GM18505 (cell line): ENCODE measurements around the gene TOGARAM2.

Experiments
- ATAC-seq: cut with Tn5 transposase; IDR thresholded peaks from one replicate; pipeline ENCODE4 v1.9.1; 2021; ENCODE audit not compliant: unreplicated experiment
- POLR2A ChIP-seq: IDR thresholded peaks from 4 replicates; pipeline ENCODE4 v1.6.1; 2011; ENCODE audit warnings: borderline replicate concordance; ENCODE audit not compliant: insufficient read depth, insufficient read length; ENCODE audit errors: extremely low read depth

The TOGARAM2 gene

GRCh38 chr2:28979576-28980366, 1.3 kb upstream of the TOGARAM2 start:
- TF ChIP-seq POLR2A, result no peak
- ATAC-seq, result no peak

GRCh38 chr2:28980368-28981015, 606 bp upstream of the TOGARAM2 start:
- no peak for TF ChIP-seq POLR2A

GRCh38 chr2:28981620-28982376, 700 bp downstream of the TOGARAM2 start:
- ATAC-seq, result no peak
- TF ChIP-seq POLR2A, result no peak

More at GRCh38 chr2:28980368-28981015, 606 bp upstream of the TOGARAM2 start:
- no peak for ATAC-seq

DNA sequence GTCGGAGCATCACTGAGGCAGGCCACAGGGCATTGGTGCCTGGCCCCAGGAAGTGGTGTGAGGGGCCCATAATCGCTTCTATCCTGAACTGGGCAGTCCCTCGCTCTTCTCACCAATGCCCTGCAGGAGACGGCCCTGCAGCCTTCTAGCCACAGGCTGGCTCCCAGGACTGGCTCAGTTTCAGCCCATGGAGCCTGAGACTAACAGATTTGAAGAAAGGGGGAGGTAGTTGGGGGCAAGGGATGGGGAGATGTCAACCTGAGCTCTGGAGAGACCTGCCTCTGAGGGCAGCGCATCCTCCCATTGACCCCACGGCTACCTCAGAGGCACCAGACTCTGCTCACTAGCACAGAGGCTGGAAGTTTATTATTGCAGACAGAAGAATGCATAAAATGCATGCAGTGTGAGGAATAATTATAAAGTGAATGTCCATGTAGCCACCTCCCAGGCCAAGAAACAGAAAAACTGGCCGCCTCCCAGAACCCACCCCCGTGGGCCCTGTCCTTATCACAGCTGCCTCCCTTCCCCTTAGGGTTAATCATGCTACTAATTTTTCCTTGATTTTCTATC, 1.4 kb downstream of the TOGARAM2 start:
- TF ChIP-seq POLR2A, result no peak
- no peak for ATAC-seq

- no peak for ATAC-seq
- no peak for TF ChIP-seq POLR2A
Measured at GRCh38 chr2:28986429-28986828, 5.3 kb downstream of the TOGARAM2 start.

- no peak for ATAC-seq
Measured at GRCh38 chr2:28989973-28990372, 8.9 kb downstream of the TOGARAM2 start.

DNA sequence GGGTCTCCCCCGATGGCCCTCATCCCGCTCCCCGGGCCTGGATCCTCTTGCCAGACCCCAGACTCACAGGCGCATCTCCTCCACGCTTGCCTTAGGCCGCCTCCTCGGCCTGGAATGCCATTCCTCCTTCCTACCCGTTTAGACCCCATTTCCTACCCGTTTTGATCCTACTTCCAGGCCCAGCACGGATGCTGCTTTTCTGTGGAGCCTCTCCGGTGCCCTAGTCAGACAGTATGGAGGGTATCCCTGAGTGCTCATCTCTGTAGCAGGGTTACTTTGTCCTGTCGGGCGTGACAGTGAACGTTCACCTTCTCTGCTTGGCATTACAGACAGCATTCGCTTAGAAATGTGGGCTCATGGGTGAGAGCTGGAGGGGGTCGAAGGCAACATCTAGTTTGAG, 9.3 kb downstream of the TOGARAM2 start:
- TF ChIP-seq POLR2A, result no peak
- no peak for ATAC-seq

More at GRCh38 chr2:28989973-28990372, 8.9 kb downstream of the TOGARAM2 start:
- TF ChIP-seq POLR2A, result no peak

- no peak for TF ChIP-seq POLR2A
- no peak for ATAC-seq
Measured at GRCh38 chr2:28991021-28991420, 9.9 kb downstream of the TOGARAM2 start.

DNA sequence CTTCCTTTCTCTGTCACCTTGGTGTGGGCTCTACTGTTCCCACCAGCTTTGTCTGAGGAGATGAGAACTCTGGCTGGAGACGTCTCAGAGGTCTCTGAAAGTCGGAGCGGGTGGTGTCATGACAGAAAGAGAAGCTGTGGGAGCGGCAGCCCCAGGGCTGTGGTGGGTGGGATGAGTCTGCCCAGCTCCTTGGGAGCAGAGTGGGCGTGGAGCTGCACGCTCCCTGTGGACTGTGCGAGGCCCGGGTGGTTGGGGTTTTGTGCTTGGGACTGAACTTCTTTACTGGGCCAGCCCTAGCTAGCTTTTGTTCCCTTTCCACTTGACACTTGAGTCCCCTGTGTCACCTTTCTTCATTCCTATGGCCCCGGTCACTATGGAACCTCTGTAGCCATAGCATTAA, 10.4 kb downstream of the TOGARAM2 start:
- no peak for ATAC-seq
- TF ChIP-seq POLR2A, result no peak

DNA sequence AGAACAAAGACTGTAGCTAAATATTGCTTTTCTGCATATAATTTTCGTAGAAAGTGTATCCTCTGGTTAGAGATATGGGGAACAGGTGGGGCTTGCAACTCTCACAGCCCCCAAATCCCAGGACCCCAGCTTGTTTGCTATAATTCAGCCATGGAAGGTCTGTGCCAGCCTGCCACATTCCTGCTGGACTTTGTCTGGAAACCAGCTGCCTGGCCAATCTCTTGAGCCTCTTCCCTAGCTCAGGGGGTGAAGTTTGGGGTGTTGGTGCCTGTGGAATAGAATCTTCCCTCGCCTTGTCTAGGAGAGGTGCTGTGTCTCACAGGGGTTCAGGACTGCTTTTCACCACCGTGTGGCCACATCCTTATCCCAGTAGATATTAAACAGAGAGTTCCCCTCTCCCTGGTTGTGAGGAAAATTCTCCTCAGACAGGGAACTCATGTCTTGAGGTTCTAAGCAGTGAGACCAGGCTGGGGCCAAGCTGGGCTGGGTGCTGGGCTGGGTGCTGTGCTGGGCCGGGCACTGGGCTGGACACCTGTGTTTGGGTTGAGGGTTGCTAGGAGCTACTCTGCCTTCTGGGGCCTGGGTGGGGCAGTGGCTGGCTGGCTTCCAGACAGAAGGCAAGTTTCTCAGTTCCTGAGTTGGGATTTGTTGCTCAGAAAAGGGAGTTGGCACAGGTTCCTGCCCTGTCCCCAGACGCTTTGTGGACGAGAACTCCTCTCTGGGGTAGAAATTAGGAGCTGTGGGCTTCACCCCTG, 12.3 kb downstream of the TOGARAM2 start:
- no peak for TF ChIP-seq POLR2A
- no peak for ATAC-seq

- no peak for ATAC-seq
- no peak for TF ChIP-seq POLR2A
Measured at GRCh38 chr2:28994074-28994473, 13.0 kb downstream of the TOGARAM2 start.

- TF ChIP-seq POLR2A, result no peak
- no peak for ATAC-seq
Measured at GRCh38 chr2:28994679-28995078, 13.6 kb downstream of the TOGARAM2 start.
